ENCODE measurements around the gene MCAT.

The MCAT gene

GRCh38 chr22:43136801-43137200 is 6.4 kb downstream of the MCAT start:
- no peak for DNase-seq (ENCODE audit: extremely low spot score)
- POLR2A ChIA-PET = no interaction called here
- CTCF ChIA-PET = interaction anchor here (1.0 to 2.3 kb wide), 3 partner anchors 10 to 269 kb away, joined by 5 to 7 read pairs (median 6); no protein-coding TSS in a partner anchor
- TF ChIP-seq CTCF (IDR thresholded peaks at IDR 0.05; ENCODE audit: control extremely low read depth, extremely low read depth, low read depth, missing control alignments) = no peak

GRCh38 chr22:43136255-43136654 is 6.9 kb downstream of the MCAT start:
- TF ChIP-seq CTCF (IDR thresholded peaks at IDR 0.05; ENCODE audit: control extremely low read depth, extremely low read depth, low read depth, missing control alignments) = peak; percentile 66
- ChIA-PET POLR2A (no interaction called here), CTCF (interaction anchor here (1.0 to 2.3 kb wide), 4 partner anchors 10 to 268 kb away, joined by 5 to 8 read pairs (median 6); no protein-coding TSS in a partner anchor)
- peak; percentile 82 for DNase-seq (ENCODE audit: extremely low spot score)

GRCh38 chr22:43135565-43135964 is 7.6 kb downstream of the MCAT start:
- ChIA-PET POLR2A (no interaction called here), CTCF (interaction anchor here (0.9 to 2.3 kb wide), 4 partner anchors 9 to 24 kb away, joined by 4 to 8 read pairs (median 6); no protein-coding TSS in a partner anchor)
- DNase-seq (ENCODE audit: extremely low spot score) = no peak
- TF ChIP-seq CTCF (IDR thresholded peaks at IDR 0.05; ENCODE audit: control extremely low read depth, extremely low read depth, low read depth, missing control alignments) = no peak

- CTCF ChIA-PET = no interaction called here
- POLR2A ChIA-PET = no interaction called here
- no peak for TF ChIP-seq CTCF (IDR thresholded peaks at IDR 0.05; ENCODE audit: control extremely low read depth, extremely low read depth, low read depth, missing control alignments)
- no peak for DNase-seq (ENCODE audit: extremely low spot score)
Measured at GRCh38 chr22:43134553-43134952, 8.6 kb downstream of the MCAT start.

- TF ChIP-seq CTCF (IDR thresholded peaks at IDR 0.05; ENCODE audit: control extremely low read depth, extremely low read depth, low read depth, missing control alignments) = no peak
- CTCF ChIA-PET = interaction anchor here (0.9 to 1.5 kb wide), 2 partner anchors 22 to 266 kb away, joined by 3 to 4 read pairs; no protein-coding TSS in a partner anchor
- DNase-seq (ENCODE audit: extremely low spot score) = no peak
- POLR2A ChIA-PET = no interaction called here
Measured at GRCh38 chr22:43133401-43133800, 9.8 kb downstream of the MCAT start.

GRCh38 chr22:43131773-43132501 is 11.3 kb downstream of the MCAT start:
- DNase-seq (ENCODE audit: extremely low spot score) = no peak
- ChIA-PET CTCF (interaction anchor here (2.0 kb wide), 1 partner anchor 56 kb away, joined by 4 read pairs; the partner anchor contains the start of gene TTLL12), POLR2A (no interaction called here)
- TF ChIP-seq CTCF (IDR thresholded peaks at IDR 0.05; ENCODE audit: control extremely low read depth, extremely low read depth, low read depth, missing control alignments) = no peak
